GM18502 (cell line): ENCODE data around the gene TBC1D10A.

Experiments used
- ATAC-seq: cut with Tn5 transposase; IDR thresholded peaks from one replicate; pipeline ENCODE4 v1.9.1; 2021; ENCODE audit warnings: mild to moderate bottlenecking; ENCODE audit not compliant: unreplicated experiment, poor library complexity

TBC1D10A gene

GRCh38 chr22:30304495-30305244 lies 22.1 kb downstream of the TBC1D10A start:
- ATAC-seq: peak; percentile 35

DNA sequence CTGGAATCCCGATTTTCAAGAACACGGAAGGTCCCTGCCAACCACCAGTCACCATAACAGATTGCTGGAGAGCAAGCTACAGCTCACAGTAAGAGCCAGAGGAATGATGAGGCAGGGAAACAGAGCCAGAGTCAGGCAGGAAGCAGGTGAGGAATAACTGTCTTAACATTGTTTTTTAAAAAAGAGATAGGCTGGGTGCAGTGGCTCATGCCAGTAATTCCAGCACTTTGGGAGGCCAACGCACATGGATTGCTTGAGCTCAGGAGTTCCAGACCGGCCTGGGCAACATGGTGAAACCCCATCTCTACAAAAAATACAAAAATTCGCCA lies 24.0 kb downstream of the TBC1D10A start:
- ATAC-seq: no peak

GRCh38 chr22:30301995-30302809 lies 24.5 kb downstream of the TBC1D10A start:
- ATAC-seq: no peak

DNA sequence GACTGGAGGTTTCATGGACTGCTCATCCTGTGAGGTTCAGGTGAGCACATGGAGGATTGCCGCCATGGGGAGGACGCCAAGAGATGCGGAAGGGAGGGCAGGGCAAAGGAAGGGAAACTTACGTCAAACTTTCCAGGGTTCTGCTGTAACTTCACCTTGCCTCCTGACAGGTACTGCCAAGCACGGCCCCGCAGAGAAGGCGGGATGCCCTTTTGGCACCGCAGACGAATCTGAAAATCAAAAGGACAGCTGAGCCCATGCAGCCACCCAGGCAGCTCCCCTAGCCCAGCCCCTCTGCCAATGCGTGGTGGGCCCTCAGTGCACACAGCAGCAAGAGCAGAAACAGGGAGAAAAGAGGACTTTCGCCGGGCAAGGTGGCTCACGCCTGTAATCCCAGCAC lies 27.4 kb downstream of the TBC1D10A start:
- ATAC-seq: no peak

DNA sequence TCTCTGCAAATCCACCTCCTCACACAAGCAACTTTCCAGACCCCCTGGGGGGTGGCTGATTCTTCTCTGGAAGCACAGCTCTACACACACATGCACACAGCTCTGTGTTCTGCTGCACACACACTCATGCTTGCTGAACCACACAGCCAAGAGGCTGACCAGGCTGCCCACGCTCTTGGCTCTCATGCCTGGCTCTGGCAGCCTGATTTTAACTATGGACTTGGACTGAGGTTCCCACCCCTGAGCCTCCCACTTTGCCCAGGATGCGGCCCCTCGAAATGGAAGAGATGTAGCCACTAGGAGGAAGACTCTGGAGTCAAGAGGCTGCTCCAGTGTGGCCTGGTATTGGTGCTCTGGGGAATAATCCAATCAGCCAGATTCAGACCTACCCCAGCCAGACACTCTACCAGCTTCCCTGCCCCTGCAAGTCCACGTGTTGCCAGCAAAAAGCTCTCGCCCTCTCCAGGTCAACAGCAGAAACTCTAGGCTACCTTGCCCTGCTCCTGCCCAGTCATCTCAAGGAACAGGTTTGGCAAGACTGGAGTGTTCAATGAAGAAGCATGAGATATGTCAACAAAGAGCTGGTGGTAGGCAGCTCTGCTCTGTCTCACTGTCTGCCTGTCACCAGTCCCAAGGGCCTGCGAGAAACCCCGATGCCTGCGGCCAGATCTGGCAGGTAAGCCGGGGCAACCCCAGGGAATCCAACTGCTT lies 28.6 kb downstream of the TBC1D10A start:
- no peak for ATAC-seq

- no peak for ATAC-seq
Measured at GRCh38 chr22:30297276-30297990, 29.3 kb downstream of the TBC1D10A start.

- ATAC-seq: no peak
Measured at GRCh38 chr22:30296833-30297232, 29.9 kb downstream of the TBC1D10A start.

- ATAC-seq: no peak
Measured at GRCh38 chr22:30296324-30296723, 30.4 kb downstream of the TBC1D10A start.

GRCh38 chr22:30295576-30295975 lies 31.2 kb downstream of the TBC1D10A start:
- no peak for ATAC-seq

DNA sequence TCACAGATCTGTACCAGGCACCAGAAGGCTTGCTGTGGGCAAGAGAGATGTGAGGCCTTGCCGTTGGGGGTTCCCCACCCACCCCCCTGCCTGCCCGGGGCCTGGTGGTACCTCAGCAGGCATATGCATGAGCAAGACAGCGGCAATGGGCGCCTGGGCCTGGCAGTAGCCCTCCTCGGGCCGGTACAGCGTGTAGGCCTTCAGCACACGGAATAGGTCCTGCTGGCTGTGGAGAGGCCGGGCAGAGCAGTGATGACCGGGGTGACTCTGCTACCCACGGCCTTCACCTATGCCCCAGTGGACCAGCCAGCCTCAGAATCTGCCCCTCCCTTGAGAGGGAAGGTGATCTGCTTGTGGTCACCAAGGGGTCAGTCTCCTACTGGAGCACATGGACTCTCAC lies 31.9 kb downstream of the TBC1D10A start:
- ATAC-seq: no peak

DNA sequence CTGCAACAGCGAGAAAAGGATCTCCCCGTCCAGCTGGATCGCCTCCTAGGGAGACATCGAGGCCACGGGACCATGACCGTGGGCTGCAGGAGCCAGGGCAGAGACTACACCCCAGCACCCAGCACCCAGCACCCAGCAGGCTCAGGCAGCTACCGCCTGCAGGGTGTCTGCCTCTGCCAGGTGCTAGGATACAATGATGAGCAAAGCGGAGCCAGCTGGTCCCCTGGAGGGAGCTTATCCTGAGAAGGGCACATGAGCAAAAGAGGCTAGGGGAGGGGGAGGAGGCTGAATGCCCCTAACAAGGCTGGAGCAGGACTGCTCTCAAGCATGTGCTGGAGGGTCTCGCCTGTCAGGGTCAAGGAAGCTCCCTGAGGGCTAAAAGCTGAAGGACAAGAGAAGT lies 32.7 kb downstream of the TBC1D10A start:
- ATAC-seq: no peak

DNA sequence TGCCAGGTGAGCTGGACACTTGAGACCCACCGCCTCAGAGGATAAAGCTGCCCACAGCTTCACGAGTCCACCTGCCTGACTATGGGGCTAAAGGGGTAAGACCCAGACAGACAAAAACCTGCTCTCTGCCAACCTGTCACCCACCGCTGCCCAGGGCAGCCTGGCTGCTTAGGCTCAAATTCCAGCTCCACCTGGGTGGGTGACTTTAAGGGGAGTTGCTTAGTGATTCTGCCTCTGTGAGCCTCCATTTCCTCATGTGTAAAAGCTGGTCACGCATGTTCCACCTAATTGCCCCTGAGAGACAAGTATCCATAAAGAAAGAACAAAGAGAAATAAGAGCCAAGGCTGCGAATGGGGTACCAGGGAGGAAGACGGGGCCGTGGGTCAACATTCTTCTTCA lies 33.7 kb downstream of the TBC1D10A start:
- ATAC-seq: no peak

DNA sequence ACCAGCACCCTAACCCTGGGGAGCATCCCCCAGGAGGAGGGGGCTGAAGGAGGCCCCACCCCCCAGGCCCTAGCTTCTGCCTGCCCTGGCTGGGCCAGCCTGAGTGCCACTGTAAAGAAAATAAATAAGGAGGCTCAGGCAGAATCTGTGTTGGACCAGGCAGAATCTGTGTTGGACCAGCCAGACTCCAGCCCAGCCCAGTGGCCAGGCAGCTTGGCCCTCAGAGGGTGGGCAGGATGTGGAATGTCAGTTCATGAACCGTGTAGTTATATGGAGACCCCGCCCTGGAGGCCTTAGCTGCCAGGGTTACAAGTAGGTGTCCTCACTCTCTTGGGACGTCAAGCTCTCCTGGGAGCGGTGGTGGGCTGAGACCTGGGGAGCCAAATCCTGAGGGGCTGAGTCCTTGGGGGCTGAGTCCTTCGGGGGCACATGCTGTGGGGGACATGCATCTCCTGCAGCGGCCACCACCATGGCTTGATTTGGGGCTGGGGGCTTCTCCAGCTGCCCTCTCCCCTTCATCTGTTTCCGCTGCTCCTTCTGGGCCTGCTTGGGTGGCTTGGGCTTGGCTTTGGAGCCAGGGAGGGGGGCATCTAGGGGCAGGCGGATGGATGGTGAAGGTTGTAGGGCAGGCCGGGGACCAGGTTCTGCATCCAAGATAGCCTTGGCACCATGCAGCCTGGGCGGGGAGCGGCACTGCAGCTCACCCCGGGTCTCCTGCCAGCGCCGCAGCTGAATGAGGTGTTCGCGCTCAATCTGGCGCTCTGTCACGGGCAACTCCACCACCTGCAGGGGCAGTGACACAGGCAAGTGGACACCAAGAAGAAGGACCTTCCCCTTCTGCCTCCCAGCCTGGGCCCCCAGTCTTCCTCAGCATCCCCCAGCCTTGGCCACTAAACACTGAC lies 34.4 kb downstream of the TBC1D10A start:
- ATAC-seq: no peak

DNA sequence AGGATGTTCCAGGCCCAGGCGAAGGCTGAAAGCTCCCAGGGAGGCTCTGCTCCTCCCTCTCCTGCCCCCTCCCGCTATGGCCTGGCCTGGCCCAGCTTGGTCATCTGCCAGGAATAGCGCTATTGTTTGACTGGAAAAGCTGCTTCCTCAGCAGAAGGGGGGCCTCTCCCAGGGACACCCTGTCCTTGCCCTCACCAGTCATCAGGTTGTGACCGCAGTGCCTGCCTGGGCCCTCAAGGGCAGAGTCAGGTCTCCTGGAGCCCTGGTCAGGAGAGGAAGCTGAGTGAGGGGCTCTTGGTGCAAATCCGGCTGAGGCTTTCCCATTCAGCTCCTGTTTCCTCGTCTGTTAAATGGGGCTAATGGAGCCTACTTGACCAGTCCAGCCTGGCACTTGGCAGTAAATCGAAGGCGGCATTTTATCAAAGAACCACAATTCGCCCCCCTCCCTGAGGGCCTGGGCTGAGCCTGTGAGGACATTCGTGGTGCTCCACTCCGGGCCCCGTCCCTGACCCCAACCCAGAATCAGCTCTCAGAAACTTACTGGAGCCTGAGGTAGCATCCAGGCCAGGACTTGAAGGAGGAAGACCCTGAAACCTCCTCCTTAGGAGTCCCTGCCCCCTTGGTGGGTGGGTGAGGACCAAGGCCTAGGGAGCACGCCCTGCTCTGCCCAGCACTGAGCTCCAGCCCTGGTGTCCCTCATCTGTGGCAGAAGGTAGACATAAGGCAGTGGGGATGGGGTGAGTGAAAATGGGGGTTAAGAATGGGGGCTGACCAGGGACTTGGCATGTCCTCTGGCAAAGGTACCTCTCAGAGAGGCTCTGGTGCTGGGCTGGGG lies 35.5 kb downstream of the TBC1D10A start:
- ATAC-seq: no peak

DNA sequence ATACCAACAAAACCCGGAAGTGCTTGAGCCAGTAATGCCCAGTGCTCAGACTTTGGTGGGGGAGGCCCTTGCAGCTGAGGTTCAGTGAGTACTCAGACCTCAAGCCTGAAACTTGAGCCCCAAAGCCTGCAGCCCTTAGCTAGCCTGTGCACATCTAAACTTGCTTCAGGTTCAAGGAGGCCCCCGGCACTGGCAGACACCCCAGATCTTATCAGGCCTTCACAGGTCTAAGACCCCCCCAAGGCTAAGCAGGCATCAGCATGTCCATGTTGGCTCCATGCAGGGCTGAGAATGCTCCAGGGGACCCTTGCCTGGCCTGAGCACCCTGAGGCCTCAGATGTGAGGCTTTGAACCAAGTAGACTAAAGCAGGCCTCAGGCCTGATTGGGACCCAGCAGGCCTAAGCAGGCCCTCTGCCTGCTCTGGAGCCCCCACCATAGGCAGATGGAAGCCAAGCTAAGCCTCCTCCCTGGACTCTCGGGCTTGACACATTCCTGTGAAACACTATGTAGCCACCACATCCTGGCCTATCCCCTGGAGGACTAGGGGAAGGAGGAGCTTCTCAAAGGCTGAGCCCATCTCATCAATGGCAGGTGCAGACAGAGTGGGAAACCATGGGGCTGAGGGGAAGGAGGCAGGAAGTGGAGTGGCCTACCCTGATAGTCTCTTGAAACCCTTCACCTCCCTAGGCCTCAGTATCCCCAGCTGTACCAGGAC lies 36.2 kb downstream of the TBC1D10A start:
- ATAC-seq: no peak

DNA sequence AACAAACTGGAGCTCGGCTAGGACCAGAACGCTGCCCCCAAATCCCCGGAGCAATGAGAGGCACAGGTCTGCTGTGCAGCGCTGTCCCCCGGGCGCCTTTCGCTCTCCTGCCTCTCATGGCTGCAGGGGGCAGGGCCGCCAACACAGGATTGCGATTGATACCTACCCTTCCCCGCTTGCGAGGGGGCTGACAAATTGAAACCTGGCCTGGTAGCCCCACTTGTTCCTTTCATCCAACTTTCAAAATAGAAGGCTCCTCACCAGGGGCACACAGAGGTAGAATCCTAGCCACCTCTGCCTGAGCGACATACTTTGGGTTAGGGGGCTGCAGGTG lies 36.8 kb downstream of the TBC1D10A start:
- peak; percentile 20 for ATAC-seq

GRCh38 chr22:30289141-30289979 lies 37.4 kb downstream of the TBC1D10A start, which contains the start of gene CASTOR1:
TSS of gene CASTOR1 (minus strand) at chr22:30289505. CDS start at chr22:30289497, 8 bp downstream.
- peak; percentile 72 for ATAC-seq
